ENCODE results near the gene PDLIM7.

DNA sequence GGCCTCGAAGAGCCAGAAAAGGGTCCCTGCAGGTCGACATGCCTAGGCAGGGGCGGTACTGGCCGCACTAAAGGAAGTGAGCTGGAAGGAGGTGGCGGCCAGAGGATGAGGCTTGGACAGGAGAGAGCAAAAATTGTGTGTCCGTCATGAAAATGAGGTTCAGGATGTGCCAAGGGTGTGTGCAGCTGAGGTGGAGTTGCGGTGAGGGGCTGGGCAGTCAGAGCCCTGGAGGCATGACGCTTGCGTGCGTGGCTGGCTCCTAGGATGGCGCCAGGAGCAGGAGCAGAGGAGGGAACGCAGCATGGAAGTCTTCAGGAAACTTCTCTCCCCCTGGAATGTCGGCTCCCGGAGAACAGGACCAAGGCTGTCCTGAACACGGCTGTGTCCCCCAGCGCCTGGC is 5.5 kb upstream of the PDLIM7 start:
- TF ChIP-seq POLR2A (IDR thresholded peaks at IDR 0.05; ENCODE audit: low read depth, low read length), result no peak
- TF ChIP-seq, protein P1, sequence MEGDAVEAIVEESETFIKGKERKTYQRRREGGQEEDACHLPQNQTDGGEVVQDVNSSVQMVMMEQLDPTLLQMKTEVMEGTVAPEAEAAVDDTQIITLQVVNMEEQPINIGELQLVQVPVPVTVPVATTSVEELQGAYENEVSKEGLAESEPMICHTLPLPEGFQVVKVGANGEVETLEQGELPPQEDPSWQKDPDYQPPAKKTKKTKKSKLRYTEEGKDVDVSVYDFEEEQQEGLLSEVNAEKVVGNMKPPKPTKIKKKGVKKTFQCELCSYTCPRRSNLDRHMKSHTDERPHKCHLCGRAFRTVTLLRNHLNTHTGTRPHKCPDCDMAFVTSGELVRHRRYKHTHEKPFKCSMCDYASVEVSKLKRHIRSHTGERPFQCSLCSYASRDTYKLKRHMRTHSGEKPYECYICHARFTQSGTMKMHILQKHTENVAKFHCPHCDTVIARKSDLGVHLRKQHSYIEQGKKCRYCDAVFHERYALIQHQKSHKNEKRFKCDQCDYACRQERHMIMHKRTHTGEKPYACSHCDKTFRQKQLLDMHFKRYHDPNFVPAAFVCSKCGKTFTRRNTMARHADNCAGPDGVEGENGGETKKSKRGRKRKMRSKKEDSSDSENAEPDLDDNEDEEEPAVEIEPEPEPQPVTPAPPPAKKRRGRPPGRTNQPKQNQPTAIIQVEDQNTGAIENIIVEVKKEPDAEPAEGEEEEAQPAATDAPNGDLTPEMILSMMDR (IDR thresholded peaks at IDR 0.05; ENCODE audit: extremely low read depth in 1 of 2, insufficient read depth in 1 of 2, low read depth in 1 of 2, low read length in 2 of 2), result no peak
